Endothelial cell of umbilical vein (primary cell): ENCODE measurements around the gene INHBB. TPM values are rescaled to one million over a fixed set of nuclear protein-coding genes. Genes with fewer than 3 reads are reported as not detected.

Source experiments
- BruUV-seq: library from RNA; stranded (reverse); fragments of 400-500 nt; replicated peaks from 2 replicates; lab custom pipeline; 2021; lab: Mats Ljungman, UMichigan
- CTCF ChIA-PET: fragments of 300-600, 350-600 bp; sonication (Branson Sonifier 250); formaldehyde crosslinking; loops from one replicate; lab custom pipeline; 2021; ENCODE audit warnings: antibody characterized with exemption, inconsistent platforms; lab: Charles Lee
- POLR2A ChIA-PET: fragments of 300-600, 350-600 bp; sonication (Branson Sonifier 250); formaldehyde crosslinking; loops from one replicate; lab custom pipeline; 2021; ENCODE audit warnings: antibody characterized with exemption, inconsistent platforms; lab: Charles Lee
- DNase-seq: peaks from one replicate; pipeline ENCODE4 v3.0.0-alpha.2; 2011; ENCODE audit warnings: low read depth, low spot score
- FAIRE-seq: peaks from 2 replicates; lab custom pipeline; 2011; peaks lifted over from hg19 to GRCh38; lab: Jason Lieb, UNC
- H2AFZ ChIP-seq: 2 replicates; pipeline ENCODE4 v1.6.0; 2012; ENCODE audit warnings: low read depth, low read length, control low read depth, inconsistent platforms
- H3K27ac ChIP-seq: 2 replicates; pipeline ENCODE4 v1.5.1; 2011; ENCODE audit warnings: low read depth, mild to moderate bottlenecking, control low read depth, low read length, moderate library complexity; ENCODE audit not compliant: insufficient read depth
- H3K27me3 ChIP-seq, 2 experiments: 2 replicates each; pipeline versions ENCODE4 v1.6.0 to v1.6.1; 2011; ENCODE audit warnings: low read length in 2 of 2, mixed read lengths in 1 of 2; ENCODE audit not compliant: control insufficient read depth in 2 of 2, insufficient read depth in 2 of 2
- H3K36me3 ChIP-seq, 2 experiments: 2 replicates in 1 of 2; 3 replicates in 1 of 2; pipeline ENCODE4 v1.5.1; 2011; ENCODE audit warnings: low read length in 2 of 2, mild to moderate bottlenecking in 1 of 2, moderate library complexity in 1 of 2; ENCODE audit not compliant: control insufficient read depth in 2 of 2, insufficient read depth in 2 of 2; ENCODE audit errors: extremely low read depth in 1 of 2
- H3K4me1 ChIP-seq: 3 replicates; pipeline ENCODE4 v1.5.1; 2011; ENCODE audit warnings: mild to moderate bottlenecking, low read length; ENCODE audit not compliant: control insufficient read depth, insufficient read depth; ENCODE audit errors: extremely low read depth
- H3K4me2 ChIP-seq: 2 replicates; pipeline ENCODE4 v1.6.1; 2011; ENCODE audit warnings: low read length, control low read depth, mixed read lengths; ENCODE audit not compliant: insufficient read depth
- H3K4me3 ChIP-seq, 3 experiments: fragments of 200-600 bp in 1 of 3; sonication (generic), shearing (Covaris generic) in 1 of 3; replicated peaks in 1 of 3; 2 replicates each; pipeline ENCODE4 v1.5.1; 2011 to 2016; ENCODE audit warnings: control low read depth in 3 of 3, low read length in 3 of 3, mild to moderate bottlenecking in 2 of 3, inconsistent platforms in 1 of 3, low read depth in 1 of 3, moderate library complexity in 1 of 3; ENCODE audit not compliant: insufficient read depth in 1 of 3
- H3K79me2 ChIP-seq: 2 replicates; pipeline ENCODE4 v1.6.0; 2012; ENCODE audit warnings: low read length, inconsistent platforms; ENCODE audit not compliant: control insufficient read depth, insufficient read depth
- H3K9ac ChIP-seq: replicated peaks from 2 replicates; pipeline ENCODE3; 2011; ENCODE audit warnings: low read length, control low read depth; ENCODE audit not compliant: insufficient read depth; ENCODE audit errors: extremely low read depth
- H3K9me1 ChIP-seq: replicated peaks from 3 replicates; pipeline ENCODE4 v1.6.0; 2011; ENCODE audit warnings: mild to moderate bottlenecking, low read length; ENCODE audit not compliant: control insufficient read depth, insufficient read depth; ENCODE audit errors: extremely low read depth
- H3K9me3 ChIP-seq: replicated peaks from 2 replicates; pipeline ENCODE4 v1.5.1; 2012; ENCODE audit warnings: low read length, inconsistent platforms; ENCODE audit not compliant: control insufficient read depth, insufficient read depth
- H4K20me1 ChIP-seq: replicated peaks from 2 replicates; pipeline ENCODE3; 2011; ENCODE audit warnings: mild to moderate bottlenecking, low read length; ENCODE audit not compliant: control insufficient read depth, insufficient read depth; ENCODE audit errors: extremely low read depth
- CTCF ChIP-seq, 2 donors: IDR thresholded peaks; 1 replicate in 1 of 2; 2 replicates in 1 of 2; pipeline ENCODE4 v1.5.1; 2011; ENCODE audit warnings: low read length in 2 of 2, mild to moderate bottlenecking in 2 of 2, moderate library complexity in 2 of 2, control low read depth in 1 of 2, inconsistent platforms in 1 of 2, low read depth in 1 of 2; ENCODE audit not compliant: insufficient read depth in 1 of 2; ENCODE audit errors: extremely low read depth in 1 of 2
- EZH2 ChIP-seq: IDR thresholded peaks from 2 replicates; pipeline ENCODE4 v1.6.1; 2012; ENCODE audit warnings: borderline replicate concordance, low read depth, mild to moderate bottlenecking, moderate library complexity, low read length, inconsistent platforms; ENCODE audit not compliant: severe bottlenecking
- FOS ChIP-seq: IDR thresholded peaks from 2 replicates; pipeline ENCODE4 v1.6.1; 2011; ENCODE audit warnings: mild to moderate bottlenecking, low read length, moderate library complexity, borderline replicate concordance; ENCODE audit not compliant: insufficient read depth
- GATA2 ChIP-seq: IDR thresholded peaks from 2 replicates; pipeline ENCODE4 v1.7.0; 2011; ENCODE audit warnings: low read depth, mild to moderate bottlenecking, moderate library complexity, mixed read lengths, low read length; ENCODE audit not compliant: insufficient read length, insufficient read depth
- JUN ChIP-seq: IDR thresholded peaks from 2 replicates; pipeline ENCODE4 v1.6.1; 2011; ENCODE audit warnings: borderline replicate concordance, low read depth; ENCODE audit not compliant: insufficient read length, insufficient read depth
- MAX ChIP-seq: IDR thresholded peaks from 2 replicates; pipeline ENCODE4 v1.6.1; 2011; ENCODE audit not compliant: insufficient read depth, insufficient read length
- MYC ChIP-seq: IDR thresholded peaks from one replicate; pipeline ENCODE4 v1.6.1; 2011; ENCODE audit warnings: mild to moderate bottlenecking, low read depth, low read length
- POLR2A ChIP-seq: IDR thresholded peaks from 2 replicates; pipeline ENCODE4 v1.6.1; 2012; ENCODE audit warnings: low read depth, mild to moderate bottlenecking, control low read depth, low read length
- POLR2AphosphoS5 ChIP-seq: IDR thresholded peaks from 2 replicates; pipeline ENCODE4 v1.6.1; 2012; ENCODE audit warnings: low read depth, mild to moderate bottlenecking, control low read depth, low read length, moderate library complexity; ENCODE audit not compliant: insufficient read depth
- dilution Hi-C: fragments of 300-500 bp; cut with MboI; formaldehyde crosslinking; loops from one replicate; pipeline ENCODE4 v1.15.0; 2019; ENCODE audit warnings: low sequenced_read_pairs; ENCODE audit not compliant: extremely low pct_ligation_motif_present
- intact Hi-C: fragments of 100-400 bp; cut with micrococcal nuclease; formaldehyde crosslinking; loops from one replicate; pipeline ENCODE4 v1.10.0; 2022
- polyA plus RNA-seq, 4 experiments: library from polyadenylated mRNA; depleted of rRNA in 3 of 4; stranded (reverse) in 3 of 4; unstranded in 1 of 4; fragments of >200 nt; gene quantifications; 2 replicates each; pipeline versions ENCODE4 v1.2.1 to v1.2.3, GENCODE V29; 2011 to 2012; ENCODE audit warnings: missing spikeins in 1 of 4
- total RNA-seq: library from RNA; stranded (reverse); gene quantifications from 2 replicates; pipeline ENCODE4 v1.2.3, GENCODE V29; 2021

INHBB gene
- total and polyA plus RNA-seq, 2 donors (not counting 3 experiments of a cell fraction or from before 2014, with no cell fraction given), result 0.11 to 1.8 TPM

DNA sequence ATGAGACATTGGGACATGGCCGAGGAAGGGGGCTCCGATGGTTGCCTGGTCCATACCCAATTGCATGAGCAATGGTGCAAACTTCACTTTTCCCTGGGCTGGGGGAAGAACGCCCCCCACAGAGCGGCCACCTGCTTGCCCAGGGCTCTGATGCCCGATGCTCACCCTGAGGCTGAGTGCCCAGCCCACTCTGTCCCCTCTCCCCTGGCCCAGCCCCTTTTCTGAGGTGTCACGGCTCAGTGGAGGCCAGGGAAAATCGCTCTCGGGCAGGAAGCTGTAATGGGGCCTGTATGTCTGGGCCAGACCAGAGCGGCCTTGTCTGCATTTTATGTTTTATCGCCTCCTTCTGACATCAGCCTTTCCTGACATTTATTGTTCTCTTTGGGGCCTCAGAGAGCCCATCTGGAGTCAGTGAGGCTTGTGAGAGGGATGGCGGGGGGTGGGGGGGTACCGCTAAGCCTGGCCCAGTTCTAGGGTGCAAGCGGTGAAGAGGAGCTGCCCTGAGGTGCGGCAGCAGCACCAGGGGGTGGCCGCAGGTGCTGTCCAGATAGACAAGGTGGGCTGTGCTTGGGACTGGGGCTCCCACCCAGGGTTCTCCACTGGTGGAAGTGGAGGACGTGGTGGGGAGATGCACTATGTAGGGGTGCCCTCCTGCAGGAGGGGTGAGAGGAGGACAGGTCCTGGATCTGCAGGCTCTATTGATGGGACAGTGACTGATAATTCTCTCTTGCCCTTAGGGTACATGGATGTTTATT lies 46.2 kb downstream of the INHBB start:
- no peak overlapping the region for H2AFZ ChIP-seq
- H3K4me2 ChIP-seq, result no peak overlapping the region
- FAIRE-seq (no peak), DNase-seq (no peak)
- H3K79me2 ChIP-seq, result no peaks in the 10 kb centered on the region
- peaks cover 0 to 1% of the 10 kb centered on the region in 2 experiments for H3K27me3 ChIP-seq
- H3K4me1 ChIP-seq, result no peaks in the 10 kb centered on the region
- no peak overlapping the region for H3K4me3 ChIP-seq
- no TSS peak for BruUV-seq
- no peaks in the 10 kb centered on the region for H3K9me3 ChIP-seq
- no peak overlapping the region for H3K27ac ChIP-seq
- dilution Hi-C loops (no loop called here), intact Hi-C loops (no loop called here)
- ChIA-PET CTCF (no interaction called here), POLR2A (no interaction called here)
- H3K9ac ChIP-seq, result no peak overlapping the region
- H4K20me1 ChIP-seq, result no peaks in the 10 kb centered on the region
- TF ChIP-seq EZH2 (no peak), POLR2A (no peak), CTCF (IDR thresholded peaks at IDR 0.05; ENCODE audit: extremely low read depth in 1 of 2, insufficient read depth in 1 of 2, low read depth in 1 of 2, low read length in 2 of 2) (no peak), FOS (no peak), POLR2AphosphoS5 (no peak), MYC (no peak), GATA2 (no peak), JUN (no peak), MAX (no peak)
- no peaks in the 10 kb centered on the region for H3K36me3 ChIP-seq
- no peaks in the 10 kb centered on the region for H3K9me1 ChIP-seq
